WTC11 (cell line): ENCODE data around the gene GPR39. TPM values are rescaled to one million over a fixed set of nuclear protein-coding genes. Genes with fewer than 3 reads are reported as not detected.

ENCODE experiments used
- ATAC-seq: fragments of 200-7000 bp; cut with Tn5 transposase; 2 replicates; pipeline ENCODE4 v1.10.0; 2021; ENCODE audit warnings: mild to moderate bottlenecking, moderate library complexity
- CTCF ChIA-PET: fragments of 300-600 bp; sonication (Branson Sonifier 250); formaldehyde crosslinking; loops from one replicate; lab custom pipeline; 2021; ENCODE audit warnings: antibody characterized with exemption; lab: Charles Lee
- POLR2A ChIA-PET: fragments of 350-600 bp; sonication (Branson Sonifier 250); formaldehyde crosslinking; loops from one replicate; lab custom pipeline; 2021; ENCODE audit warnings: antibody characterized with exemption; lab: Charles Lee
- DNase-seq: peaks from one replicate; pipeline ENCODE4 v3.0.0; 2021; ENCODE audit warnings: low spot score
- H3K27ac Mint-ChIP-seq: 2 replicates; pipeline ENCODE4 v1.8.0; 2021; ENCODE audit warnings: mixed read lengths
- H3K27me3 Mint-ChIP-seq: 2 replicates; pipeline ENCODE4 v1.8.0; 2021; ENCODE audit warnings: low read depth, mild to moderate bottlenecking, moderate library complexity, mixed read lengths
- H3K36me3 Mint-ChIP-seq: 2 replicates; pipeline ENCODE4 v1.8.0; 2021; ENCODE audit warnings: mixed read lengths
- H3K4me1 Mint-ChIP-seq: 2 replicates; pipeline ENCODE4 v1.8.0; 2022; ENCODE audit warnings: mixed read lengths
- H3K4me3 Mint-ChIP-seq: 2 replicates; pipeline ENCODE4 v1.8.0; 2021; ENCODE audit warnings: mild to moderate bottlenecking, moderate library complexity, mixed read lengths
- H3K9me3 Mint-ChIP-seq: 2 replicates; pipeline ENCODE4 v1.8.0; 2021; ENCODE audit warnings: mixed read lengths
- ESRRA ChIP-seq: sonication (generic); formaldehyde crosslinking; IDR thresholded peaks from 2 replicates; pipeline ENCODE4 v1.8.1; 2022; ENCODE audit warnings: mild to moderate bottlenecking, missing genetic modification reagents, borderline replicate concordance
- GTF2I ChIP-seq: fragments of 250-450 bp; sonication (Bioruptor Pico); conservative IDR thresholded peaks from 2 replicates; pipeline ENCODE4 v1.4.0; 2021; ENCODE audit warnings: mild to moderate bottlenecking
- HMGA2 ChIP-seq: fragments of 250-450 bp; sonication (Bioruptor Pico); IDR thresholded peaks from 2 replicates; pipeline ENCODE4 v1.4.0; 2021; ENCODE audit warnings: mild to moderate bottlenecking, moderate library complexity
- IRF2 ChIP-seq: sonication (generic); formaldehyde crosslinking; IDR thresholded peaks from 2 replicates; pipeline ENCODE4 v1.8.0; 2022; ENCODE audit warnings: low read depth, missing genetic modification reagents, borderline replicate concordance
- JUN ChIP-seq: sonication (generic); formaldehyde crosslinking; IDR thresholded peaks from 2 replicates; pipeline ENCODE4 v1.8.0; 2023; ENCODE audit warnings: mild to moderate bottlenecking, missing genetic modification reagents
- NR1H2 ChIP-seq: sonication (generic); formaldehyde crosslinking; IDR thresholded peaks from 2 replicates; pipeline ENCODE4 v1.9.0; 2021; ENCODE audit warnings: mild to moderate bottlenecking, moderate library complexity, missing genetic modification reagents
- OVOL2 ChIP-seq: fragments of 250-450 bp; sonication (Bioruptor Pico); IDR thresholded peaks from 2 replicates; pipeline ENCODE4 v1.9.0; 2021; ENCODE audit warnings: mild to moderate bottlenecking, borderline replicate concordance
- PRRX2 ChIP-seq: fragments of 250-450 bp; sonication (Bioruptor Pico); IDR thresholded peaks from 2 replicates; pipeline ENCODE4 v1.8.0; 2021; ENCODE audit warnings: mild to moderate bottlenecking
- RORB ChIP-seq: fragments of 250-450 bp; sonication (Bioruptor Pico); IDR thresholded peaks from 2 replicates; pipeline ENCODE4 v1.9.0; 2021; ENCODE audit warnings: mild to moderate bottlenecking
- SMAD3 ChIP-seq: sonication (generic); formaldehyde crosslinking; IDR thresholded peaks from 2 replicates; pipeline ENCODE4 v1.8.0; 2022; ENCODE audit warnings: missing genetic modification reagents, mild to moderate bottlenecking, borderline replicate concordance
- SP1 ChIP-seq: sonication (generic); formaldehyde crosslinking; conservative IDR thresholded peaks from 2 replicates; pipeline ENCODE4 v1.8.1; 2022; ENCODE audit warnings: missing genetic modification reagents
- TEAD1 ChIP-seq: sonication (generic); formaldehyde crosslinking; IDR thresholded peaks from 2 replicates; pipeline ENCODE4 v1.8.0; 2022; ENCODE audit warnings: mild to moderate bottlenecking, missing genetic modification reagents
- ZNF219 ChIP-seq: sonication (generic); formaldehyde crosslinking; IDR thresholded peaks from 2 replicates; pipeline ENCODE4 v1.8.0; 2023; ENCODE audit warnings: missing genetic modification reagents, mild to moderate bottlenecking, borderline replicate concordance
- ZNF232 ChIP-seq: sonication (generic); formaldehyde crosslinking; IDR thresholded peaks from 2 replicates; pipeline ENCODE4 v1.8.0; 2022; ENCODE audit warnings: mild to moderate bottlenecking, missing genetic modification reagents
- ZNF396 ChIP-seq: fragments of 250-450 bp; sonication (Bioruptor Pico); IDR thresholded peaks from 2 replicates; pipeline ENCODE4 v1.8.0; 2021; ENCODE audit warnings: mild to moderate bottlenecking, moderate library complexity, borderline replicate concordance
- total RNA-seq: library from RNA; stranded (reverse); gene quantifications from 3 replicates; pipeline ENCODE4 v1.2.3, GENCODE V29; 2021
- TF ChIP-seq, protein P1 (sequence below): sonication (generic); formaldehyde crosslinking; IDR thresholded peaks from 2 replicates; pipeline ENCODE4 v1.8.0; 2022; ENCODE audit warnings: mild to moderate bottlenecking, missing genetic modification reagents
- TF ChIP-seq, protein P2 (sequence below): fragments of 250-450 bp; sonication (Bioruptor Pico); IDR thresholded peaks from 2 replicates; pipeline ENCODE4 v1.9.0; 2021; ENCODE audit warnings: mild to moderate bottlenecking
- TF ChIP-seq, protein P3 (sequence below): fragments of 200-600 bp; IDR thresholded peaks from 2 replicates; pipeline ENCODE4 v1.8.0; 2022; ENCODE audit warnings: antibody characterized with exemption
- TF ChIP-seq, protein P4 (sequence below): sonication (generic); formaldehyde crosslinking; IDR thresholded peaks from 2 replicates; pipeline ENCODE4 v1.8.1; 2023; ENCODE audit warnings: mild to moderate bottlenecking, missing genetic modification reagents
- TF ChIP-seq, protein P5 (sequence below): sonication (generic); formaldehyde crosslinking; IDR thresholded peaks from 2 replicates; pipeline ENCODE4 v1.8.1; 2023; ENCODE audit warnings: mild to moderate bottlenecking, missing genetic modification reagents, borderline replicate concordance

The GPR39 gene
- total RNA-seq, 1 experiment from 2014 or later = 0.74 TPM

DNA sequence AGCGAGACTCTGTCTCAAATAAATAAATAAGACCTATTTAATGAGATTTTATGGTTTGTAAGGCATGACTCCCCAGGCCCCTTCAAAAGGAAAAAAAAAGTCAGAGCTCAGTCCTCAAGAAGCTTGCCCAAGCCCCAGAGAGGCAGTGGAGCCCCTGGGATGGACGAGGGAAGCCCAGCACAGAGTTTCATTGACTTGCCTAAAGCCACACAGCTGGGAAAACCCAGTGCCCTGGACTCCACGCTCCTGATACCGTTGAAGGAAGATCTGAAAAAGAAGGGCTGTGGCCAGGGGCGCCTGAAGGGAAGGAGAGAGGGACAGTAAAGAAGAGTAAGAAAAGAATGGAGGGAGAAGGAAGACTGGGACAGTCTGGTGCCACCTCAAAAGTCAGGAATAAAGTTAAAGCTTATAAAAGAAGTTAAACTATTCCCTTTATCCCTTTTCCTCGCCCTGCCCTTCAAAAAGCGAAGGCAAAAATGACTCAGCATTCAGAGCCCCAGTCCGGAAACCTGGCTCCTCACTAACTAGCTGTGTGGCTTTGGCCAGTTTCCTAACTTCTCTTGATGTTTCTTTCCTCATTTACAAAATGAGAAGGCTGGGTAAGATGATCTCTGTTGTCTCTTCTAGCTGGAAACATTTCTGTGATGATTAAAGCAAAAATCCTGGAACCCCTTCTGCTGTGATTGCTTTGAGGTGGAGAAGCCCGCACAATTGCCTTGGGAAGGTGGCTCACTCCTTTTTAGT lies 206.7 kb downstream of the GPR39 start (continued):
- TF ChIP-seq OVOL2 (CRISPR knock-in tag) (no peak), IRF2 (CRISPR knock-in tag) (no peak)
- TF ChIP-seq, protein P1, sequence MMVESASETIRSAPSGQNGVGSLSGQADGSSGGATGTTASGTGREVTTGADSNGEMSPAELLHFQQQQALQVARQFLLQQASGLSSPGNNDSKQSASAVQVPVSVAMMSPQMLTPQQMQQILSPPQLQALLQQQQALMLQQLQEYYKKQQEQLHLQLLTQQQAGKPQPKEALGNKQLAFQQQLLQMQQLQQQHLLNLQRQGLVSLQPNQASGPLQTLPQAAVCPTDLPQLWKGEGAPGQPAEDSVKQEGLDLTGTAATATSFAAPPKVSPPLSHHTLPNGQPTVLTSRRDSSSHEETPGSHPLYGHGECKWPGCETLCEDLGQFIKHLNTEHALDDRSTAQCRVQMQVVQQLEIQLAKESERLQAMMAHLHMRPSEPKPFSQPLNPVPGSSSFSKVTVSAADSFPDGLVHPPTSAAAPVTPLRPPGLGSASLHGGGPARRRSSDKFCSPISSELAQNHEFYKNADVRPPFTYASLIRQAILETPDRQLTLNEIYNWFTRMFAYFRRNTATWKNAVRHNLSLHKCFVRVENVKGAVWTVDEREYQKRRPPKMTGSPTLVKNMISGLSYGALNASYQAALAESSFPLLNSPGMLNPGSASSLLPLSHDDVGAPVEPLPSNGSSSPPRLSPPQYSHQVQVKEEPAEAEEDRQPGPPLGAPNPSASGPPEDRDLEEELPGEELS (CRISPR knock-in tag) = no peak

DNA sequence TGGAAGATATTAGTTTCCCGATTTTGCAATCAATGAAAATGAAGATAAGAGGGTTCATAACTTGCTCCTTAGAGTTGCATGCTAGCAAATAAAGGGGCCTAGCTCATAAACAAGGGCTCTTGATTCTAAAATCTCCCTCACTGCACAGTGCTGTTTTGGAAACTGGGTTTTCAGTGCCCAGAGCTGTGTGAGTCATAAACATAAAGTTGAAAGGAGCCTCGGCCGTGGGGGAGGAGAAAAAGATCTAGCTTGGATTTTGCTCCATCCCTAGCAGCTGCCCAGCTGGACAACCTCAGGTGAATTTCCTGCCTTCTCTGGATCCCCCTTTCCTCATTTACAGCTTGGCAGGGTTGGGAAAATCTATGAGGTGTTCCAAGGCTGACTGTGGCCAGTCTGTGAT lies 210.9 kb downstream of the GPR39 start:
- Mint-ChIP-seq H3K9me3 (peaks cover 15% of the 10 kb centered on the region), H3K4me1 (peaks cover 28% of the 10 kb centered on the region), H3K4me3 (no peak overlapping the region), H3K27ac (no peak overlapping the region), H3K27me3 (peaks cover 4% of the 10 kb centered on the region; the same call in 1 of the 2 replicates), H3K36me3 (peaks cover 7% of the 10 kb centered on the region)
- TF ChIP-seq, protein P2, sequence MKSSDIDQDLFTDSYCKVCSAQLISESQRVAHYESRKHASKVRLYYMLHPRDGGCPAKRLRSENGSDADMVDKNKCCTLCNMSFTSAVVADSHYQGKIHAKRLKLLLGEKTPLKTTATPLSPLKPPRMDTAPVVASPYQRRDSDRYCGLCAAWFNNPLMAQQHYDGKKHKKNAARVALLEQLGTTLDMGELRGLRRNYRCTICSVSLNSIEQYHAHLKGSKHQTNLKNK (CRISPR knock-in tag) = no peak
- TF ChIP-seq NR1H2 (CRISPR knock-in tag) (no peak), IRF2 (CRISPR knock-in tag) (no peak), TEAD1 (CRISPR knock-in tag) (no peak), SMAD3 (CRISPR knock-in tag) (no peak), OVOL2 (CRISPR knock-in tag) (no peak), GTF2I (no peak)
- POLR2A ChIA-PET = no interaction called here
- DNase-seq (no peak), ATAC-seq (no peak)
- CTCF ChIA-PET = interaction anchor here (0.6 kb wide), 1 partner anchor 48 kb away, joined by 4 read pairs; no protein-coding TSS in a partner anchor

DNA sequence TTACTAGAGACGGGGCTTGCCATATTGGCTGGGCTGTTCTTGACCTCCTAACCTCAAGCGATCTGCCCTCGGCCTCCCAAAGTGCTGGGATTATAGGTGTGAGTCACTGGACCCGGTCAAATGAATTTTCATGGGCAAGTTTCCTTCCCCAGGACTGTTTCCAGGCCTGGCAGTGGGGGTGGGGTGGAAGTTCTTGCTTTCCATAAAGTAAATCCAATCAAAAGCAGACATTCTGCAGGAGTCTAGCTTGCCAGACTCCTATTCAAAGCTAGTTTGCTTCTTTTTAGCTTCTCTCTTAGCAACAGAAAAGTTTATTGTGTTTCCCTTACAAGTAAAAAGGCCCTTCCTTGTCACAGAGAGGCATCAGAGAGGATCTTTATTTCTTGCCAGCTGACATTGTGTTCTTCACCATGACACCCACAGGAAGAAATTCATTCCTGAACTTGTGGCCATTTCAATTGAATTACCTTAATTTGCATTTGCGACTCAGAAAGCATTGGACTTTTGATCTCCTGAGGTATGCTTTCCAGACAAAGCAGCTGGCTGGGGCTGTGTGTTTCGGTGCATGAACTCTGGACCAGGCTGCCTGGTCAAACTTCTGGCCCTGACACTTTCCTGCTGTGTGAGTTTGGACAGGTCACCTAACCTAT lies 215.5 kb downstream of the GPR39 start:
- Mint-ChIP-seq H3K4me3 (no peak overlapping the region), H3K27me3 (no peaks in the 10 kb centered on the region; the same call in 1 of the 2 replicates), H3K27ac (no peak overlapping the region), H3K4me1 (peaks cover 11% of the 10 kb centered on the region), H3K9me3 (peaks cover 9% of the 10 kb centered on the region)
- no peak for DNase-seq
- POLR2A ChIA-PET = no interaction called here
- TF ChIP-seq ZNF396 (CRISPR knock-in tag) (no peak), SP1 (CRISPR knock-in tag) (no peak), HMGA2 (0 out of 2 replicates have a peak, but pooled peaks have one; percentile 4)
- TF ChIP-seq, all 79 proteins: peak for 1
- CTCF ChIA-PET = interaction anchor here (1.2 kb wide), 1 partner anchor 19 kb away, joined by 4 read pairs; no protein-coding TSS in a partner anchor
- no peaks in the 10 kb centered on the region; the same call in 1 of the 2 replicates for H3K36me3 Mint-ChIP-seq
- ATAC-seq = no peak

DNA sequence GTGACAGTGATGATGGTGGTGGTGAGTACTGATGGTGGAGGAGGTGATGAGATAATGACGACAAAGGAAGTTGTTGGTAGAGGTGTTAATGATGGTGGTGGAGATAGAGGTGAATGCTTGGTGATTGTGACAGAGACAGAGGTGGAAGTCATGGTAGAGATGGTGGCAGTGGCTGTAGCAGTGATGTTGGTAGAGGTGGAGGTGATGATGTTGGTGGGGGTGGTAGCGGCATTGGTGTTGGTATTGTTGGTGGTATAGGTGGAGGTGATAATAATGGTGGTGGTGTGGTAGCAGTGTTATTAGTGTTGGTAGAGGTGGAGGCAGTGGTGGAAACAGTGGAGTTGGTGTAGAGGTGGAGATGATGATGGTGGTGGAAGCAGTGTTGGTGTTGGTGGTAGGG lies 217.0 kb downstream of the GPR39 start:
- DNase-seq = no peak
- peaks cover 9% of the 10 kb centered on the region for H3K9me3 Mint-ChIP-seq
- peaks cover 18% of the 10 kb centered on the region for H3K4me1 Mint-ChIP-seq
- no peak overlapping the region for H3K4me3 Mint-ChIP-seq
- ChIA-PET CTCF (no interaction called here), POLR2A (no interaction called here)
- ATAC-seq = no peak
- H3K27ac Mint-ChIP-seq = no peak overlapping the region
- H3K36me3 Mint-ChIP-seq = no peaks in the 10 kb centered on the region; the same call in 1 of the 2 replicates
- H3K27me3 Mint-ChIP-seq = no peaks in the 10 kb centered on the region; the same call in 1 of the 2 replicates
- TF ChIP-seq, protein P3, sequence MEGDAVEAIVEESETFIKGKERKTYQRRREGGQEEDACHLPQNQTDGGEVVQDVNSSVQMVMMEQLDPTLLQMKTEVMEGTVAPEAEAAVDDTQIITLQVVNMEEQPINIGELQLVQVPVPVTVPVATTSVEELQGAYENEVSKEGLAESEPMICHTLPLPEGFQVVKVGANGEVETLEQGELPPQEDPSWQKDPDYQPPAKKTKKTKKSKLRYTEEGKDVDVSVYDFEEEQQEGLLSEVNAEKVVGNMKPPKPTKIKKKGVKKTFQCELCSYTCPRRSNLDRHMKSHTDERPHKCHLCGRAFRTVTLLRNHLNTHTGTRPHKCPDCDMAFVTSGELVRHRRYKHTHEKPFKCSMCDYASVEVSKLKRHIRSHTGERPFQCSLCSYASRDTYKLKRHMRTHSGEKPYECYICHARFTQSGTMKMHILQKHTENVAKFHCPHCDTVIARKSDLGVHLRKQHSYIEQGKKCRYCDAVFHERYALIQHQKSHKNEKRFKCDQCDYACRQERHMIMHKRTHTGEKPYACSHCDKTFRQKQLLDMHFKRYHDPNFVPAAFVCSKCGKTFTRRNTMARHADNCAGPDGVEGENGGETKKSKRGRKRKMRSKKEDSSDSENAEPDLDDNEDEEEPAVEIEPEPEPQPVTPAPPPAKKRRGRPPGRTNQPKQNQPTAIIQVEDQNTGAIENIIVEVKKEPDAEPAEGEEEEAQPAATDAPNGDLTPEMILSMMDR = no peak
- TF ChIP-seq PRRX2 (CRISPR knock-in tag) (no peak), ZNF219 (no peak), RORB (no peak), ZNF232 (no peak), ESRRA (CRISPR knock-in tag) (no peak), JUN (CRISPR knock-in tag) (no peak)
- TF ChIP-seq, protein P4, sequence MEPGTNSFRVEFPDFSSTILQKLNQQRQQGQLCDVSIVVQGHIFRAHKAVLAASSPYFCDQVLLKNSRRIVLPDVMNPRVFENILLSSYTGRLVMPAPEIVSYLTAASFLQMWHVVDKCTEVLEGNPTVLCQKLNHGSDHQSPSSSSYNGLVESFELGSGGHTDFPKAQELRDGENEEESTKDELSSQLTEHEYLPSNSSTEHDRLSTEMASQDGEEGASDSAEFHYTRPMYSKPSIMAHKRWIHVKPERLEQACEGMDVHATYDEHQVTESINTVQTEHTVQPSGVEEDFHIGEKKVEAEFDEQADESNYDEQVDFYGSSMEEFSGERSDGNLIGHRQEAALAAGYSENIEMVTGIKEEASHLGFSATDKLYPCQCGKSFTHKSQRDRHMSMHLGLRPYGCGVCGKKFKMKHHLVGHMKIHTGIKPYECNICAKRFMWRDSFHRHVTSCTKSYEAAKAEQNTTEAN = no peak
- TF ChIP-seq, protein P5, sequence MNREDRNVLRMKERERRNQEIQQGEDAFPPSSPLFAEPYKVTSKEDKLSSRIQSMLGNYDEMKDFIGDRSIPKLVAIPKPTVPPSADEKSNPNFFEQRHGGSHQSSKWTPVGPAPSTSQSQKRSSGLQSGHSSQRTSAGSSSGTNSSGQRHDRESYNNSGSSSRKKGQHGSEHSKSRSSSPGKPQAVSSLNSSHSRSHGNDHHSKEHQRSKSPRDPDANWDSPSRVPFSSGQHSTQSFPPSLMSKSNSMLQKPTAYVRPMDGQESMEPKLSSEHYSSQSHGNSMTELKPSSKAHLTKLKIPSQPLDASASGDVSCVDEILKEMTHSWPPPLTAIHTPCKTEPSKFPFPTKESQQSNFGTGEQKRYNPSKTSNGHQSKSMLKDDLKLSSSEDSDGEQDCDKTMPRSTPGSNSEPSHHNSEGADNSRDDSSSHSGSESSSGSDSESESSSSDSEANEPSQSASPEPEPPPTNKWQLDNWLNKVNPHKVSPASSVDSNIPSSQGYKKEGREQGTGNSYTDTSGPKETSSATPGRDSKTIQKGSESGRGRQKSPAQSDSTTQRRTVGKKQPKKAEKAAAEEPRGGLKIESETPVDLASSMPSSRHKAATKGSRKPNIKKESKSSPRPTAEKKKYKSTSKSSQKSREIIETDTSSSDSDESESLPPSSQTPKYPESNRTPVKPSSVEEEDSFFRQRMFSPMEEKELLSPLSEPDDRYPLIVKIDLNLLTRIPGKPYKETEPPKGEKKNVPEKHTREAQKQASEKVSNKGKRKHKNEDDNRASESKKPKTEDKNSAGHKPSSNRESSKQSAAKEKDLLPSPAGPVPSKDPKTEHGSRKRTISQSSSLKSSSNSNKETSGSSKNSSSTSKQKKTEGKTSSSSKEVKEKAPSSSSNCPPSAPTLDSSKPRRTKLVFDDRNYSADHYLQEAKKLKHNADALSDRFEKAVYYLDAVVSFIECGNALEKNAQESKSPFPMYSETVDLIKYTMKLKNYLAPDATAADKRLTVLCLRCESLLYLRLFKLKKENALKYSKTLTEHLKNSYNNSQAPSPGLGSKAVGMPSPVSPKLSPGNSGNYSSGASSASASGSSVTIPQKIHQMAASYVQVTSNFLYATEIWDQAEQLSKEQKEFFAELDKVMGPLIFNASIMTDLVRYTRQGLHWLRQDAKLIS (CRISPR knock-in tag) = no peak
